HG02763 (cell line): ENCODE results near the gene ORMDL1.
"Not testable (repeated sequence)": the region's sequence is repeated elsewhere in the genome, so short reads cannot be mapped to it uniquely, and the experiment has no call there.

Experiments
- ATAC-seq: cut with Tn5 transposase; IDR thresholded peaks from one replicate; pipeline ENCODE4 v1.9.1; 2021; ENCODE audit warnings: mild to moderate bottlenecking, moderate library complexity; ENCODE audit not compliant: unreplicated experiment

The ORMDL1 gene

DNA sequence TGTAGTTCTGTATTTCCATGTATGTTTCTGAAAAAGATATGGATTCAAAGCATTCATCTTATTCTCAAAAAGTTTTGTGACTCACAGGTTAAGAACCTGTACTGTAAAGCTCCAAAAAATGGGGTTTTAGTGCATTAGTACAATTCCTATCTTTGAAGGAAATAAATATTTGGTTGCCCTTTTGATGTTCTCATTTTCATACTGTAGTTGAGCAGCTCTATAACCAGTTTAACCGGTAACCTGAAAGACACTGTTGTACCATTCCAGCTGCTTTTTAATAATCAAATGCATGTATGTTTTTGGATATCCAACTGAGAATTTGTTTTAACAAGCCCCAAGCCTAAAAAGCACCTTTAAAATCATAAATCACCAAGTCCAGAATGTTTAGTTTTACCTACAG lies 11.9 kb downstream of the ORMDL1 start:
- ATAC-seq: no peak

DNA sequence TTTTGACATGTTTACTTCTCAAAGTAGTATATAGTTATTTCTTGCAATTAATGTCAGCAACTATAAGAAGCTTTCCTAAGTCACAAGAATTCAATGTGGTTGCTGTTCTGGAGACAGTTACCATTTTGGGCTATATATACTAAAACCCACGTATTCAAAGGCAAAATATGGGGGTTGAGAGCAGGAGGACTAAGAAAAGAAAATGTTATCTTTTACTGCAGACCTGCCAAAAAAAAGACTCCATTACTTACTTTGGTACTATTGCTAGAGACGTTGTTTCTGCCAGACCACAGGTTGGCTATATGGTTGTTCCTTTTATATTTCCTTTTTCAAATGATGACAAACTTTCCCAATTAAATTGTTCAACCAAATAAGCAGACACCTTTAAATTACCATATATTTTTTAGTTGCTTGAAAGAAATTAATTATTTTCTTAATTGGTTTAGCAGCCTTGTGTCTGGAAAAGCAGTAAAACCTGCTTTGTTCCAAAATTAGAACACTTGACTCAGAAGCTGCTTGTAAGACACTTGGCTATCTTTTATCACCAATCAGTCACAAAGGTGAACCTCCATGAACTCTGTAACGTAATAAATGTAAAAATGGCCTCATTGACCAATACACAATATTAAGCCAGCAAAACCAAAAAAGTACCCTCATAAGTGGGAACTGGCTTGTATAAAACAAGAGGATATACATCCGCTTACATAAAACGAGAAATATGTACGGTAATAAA lies 13.4 kb downstream of the ORMDL1 start:
- no peak for ATAC-seq

GRCh38 chr2:189763908-189764661 lies 20.1 kb downstream of the ORMDL1 start:
- no peak for ATAC-seq

DNA sequence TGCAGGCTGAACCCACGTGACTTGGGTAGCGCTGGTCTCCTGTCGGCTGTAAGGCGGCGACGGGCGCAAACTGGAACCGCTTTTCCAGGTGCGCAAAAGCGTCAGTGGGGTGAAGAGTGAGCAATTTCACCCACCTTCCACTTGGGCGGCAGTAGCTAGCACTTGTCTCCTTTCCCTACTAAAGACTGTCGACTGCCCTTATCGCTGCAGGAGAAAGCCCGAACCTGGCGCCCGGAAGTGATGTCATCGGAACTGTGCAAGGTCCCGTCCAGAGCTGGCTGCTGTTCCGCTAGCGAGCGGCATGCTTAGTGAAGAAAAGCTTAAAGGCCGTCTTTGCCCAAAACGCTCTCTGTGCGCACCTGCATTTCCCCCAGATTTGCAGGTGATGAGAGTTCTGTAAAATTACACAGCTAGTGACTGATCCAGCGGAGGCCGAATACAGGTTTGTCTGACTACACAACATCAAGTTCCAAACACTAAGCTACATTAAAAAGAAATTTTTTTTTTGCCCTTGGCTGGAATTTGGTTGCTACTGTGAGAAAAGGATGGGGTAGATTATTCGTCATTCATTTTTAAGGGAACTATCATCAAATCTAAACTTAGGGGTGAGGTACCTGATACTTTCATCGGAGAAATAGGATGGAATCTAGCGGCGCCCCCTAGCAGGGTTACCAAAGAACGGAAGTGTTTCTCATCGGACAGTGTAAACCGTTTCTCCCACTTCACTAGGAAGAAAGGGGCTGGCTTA lies 21.4 kb downstream of the ORMDL1 start, which contains the start of gene OSGEPL1:
Gene OSGEPL1, minus strand, starts transcription at position 242 of the 748 bp plus-strand sequence. CDS start 1,152 bp downstream, outside the sequence.
- peak; percentile 96 for ATAC-seq

DNA sequence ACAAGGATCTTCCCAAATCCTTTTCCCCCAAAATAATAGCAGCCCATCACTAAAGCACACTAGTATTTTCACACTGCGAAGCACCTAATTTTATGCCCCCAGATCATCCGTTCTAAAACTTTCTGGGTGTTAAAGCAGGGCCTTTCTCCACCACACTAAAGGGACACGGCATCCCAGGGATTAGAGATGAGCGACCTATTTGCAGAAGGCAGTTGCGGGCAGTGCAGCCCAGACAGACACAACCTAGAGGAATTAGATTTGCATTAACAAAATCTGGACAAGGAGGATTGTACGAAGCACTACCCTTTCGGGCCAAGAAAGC lies 21.9 kb downstream of the ORMDL1 start:
- ATAC-seq: no peak

GRCh38 chr2:189760154-189760553 lies 24.0 kb downstream of the ORMDL1 start:
- ATAC-seq: not testable (repeated sequence)

DNA sequence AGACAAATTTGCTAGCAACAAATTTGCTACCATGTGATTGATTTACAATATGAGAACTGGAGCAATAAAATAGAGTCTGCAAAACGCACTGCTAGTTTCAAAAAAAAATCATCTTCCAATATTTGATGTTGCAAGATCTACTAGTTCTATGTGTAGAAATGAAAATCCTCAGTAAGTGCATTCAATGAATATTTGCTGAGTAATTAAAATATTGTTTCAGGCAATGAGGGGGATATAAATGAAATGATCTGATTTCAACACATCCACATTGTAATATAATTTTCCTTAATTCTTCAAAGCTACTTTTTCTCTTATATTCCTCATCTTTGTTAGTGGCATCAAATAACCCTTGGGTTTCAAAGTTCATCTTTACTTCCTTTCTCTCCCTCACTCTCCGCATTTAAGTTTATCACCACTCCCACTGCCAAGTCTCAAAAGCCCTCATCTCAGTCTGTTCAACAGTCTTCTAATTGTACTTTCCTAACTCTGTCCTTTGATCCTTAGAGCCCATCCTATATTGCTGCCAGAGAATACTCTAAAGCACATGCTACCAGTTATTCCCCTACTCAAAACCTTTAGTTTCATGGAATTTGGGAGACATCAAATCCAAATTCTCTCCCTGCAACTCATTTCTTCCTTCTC lies 27.7 kb downstream of the ORMDL1 start:
- no peak for ATAC-seq

DNA sequence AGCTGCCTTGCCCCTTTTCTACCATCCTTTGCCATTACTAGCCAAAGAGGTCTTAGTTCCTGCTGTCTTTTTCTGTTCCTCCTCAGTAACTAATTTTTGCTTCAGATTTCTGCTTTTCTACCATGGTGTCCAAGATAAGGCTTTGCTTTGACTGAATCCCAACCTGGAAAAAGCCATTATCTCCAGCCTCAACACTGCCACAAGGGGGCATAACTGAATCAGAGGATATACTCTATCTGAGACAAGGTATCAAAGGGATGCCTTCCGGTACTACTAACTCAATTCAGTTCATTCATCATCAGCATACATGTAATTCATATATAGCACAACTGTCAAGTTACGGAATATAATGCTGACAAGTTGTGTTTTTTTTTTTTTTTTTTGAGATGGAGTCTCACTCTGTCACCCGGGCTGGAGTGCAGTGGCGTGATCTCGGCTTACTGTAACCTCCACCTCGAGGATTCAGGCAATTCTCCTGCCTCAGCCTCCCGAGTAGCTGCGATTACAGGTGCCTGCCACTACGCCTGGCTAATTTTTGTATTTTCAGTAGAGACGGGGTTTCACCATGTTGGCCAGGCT lies 33.0 kb downstream of the ORMDL1 start:
- ATAC-seq: peak; percentile 54

GRCh38 chr2:189729430-189729829 lies 54.7 kb downstream of the ORMDL1 start:
- no peak for ATAC-seq

GRCh38 chr2:189726849-189727248 lies 57.3 kb downstream of the ORMDL1 start:
- no peak for ATAC-seq

GRCh38 chr2:189726271-189726670 lies 57.9 kb downstream of the ORMDL1 start:
- ATAC-seq: no peak

GRCh38 chr2:189723192-189723591 lies 60.9 kb downstream of the ORMDL1 start:
- ATAC-seq: no peak
